Measurements from ENCODE around the gene OLIG1. TPM values are rescaled to one million over a fixed set of nuclear protein-coding genes. Genes with fewer than 3 reads are reported as not detected.

OLIG1 gene
- total RNA-seq, 1 experiment from 2014 or later = not detected

DNA sequence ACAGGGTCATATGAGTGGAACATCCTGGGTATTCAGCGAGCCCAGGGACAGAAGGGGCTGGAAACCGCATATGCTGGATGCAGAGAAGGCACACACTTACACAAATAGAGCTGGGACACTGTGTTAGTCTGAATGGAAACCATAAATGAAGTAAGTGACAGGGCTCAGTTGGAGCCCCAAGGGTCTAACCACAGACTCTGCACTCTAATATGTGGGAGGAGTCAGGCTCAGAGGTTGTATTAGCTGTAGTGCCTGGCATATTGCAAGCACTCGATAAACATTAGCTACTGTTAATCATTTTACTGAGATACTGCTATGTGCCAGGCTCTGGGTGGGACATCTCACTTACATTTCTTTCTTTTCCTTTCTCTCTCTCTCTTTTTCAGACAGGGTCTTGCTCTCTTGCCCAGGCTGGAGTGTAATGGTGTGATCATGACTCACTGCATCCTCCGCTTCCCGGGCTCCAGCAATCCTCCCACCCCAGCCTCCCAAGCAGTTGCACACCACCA lies 6.5 kb upstream of the OLIG1 start:
- H3K4me1 ChIP-seq (replicated peaks) = no peaks in the 10 kb centered on the region
- no peaks in the 10 kb centered on the region for H3K9me3 ChIP-seq (replicated peaks)
- no peak overlapping the region for H3K4me3 ChIP-seq
- no peak overlapping the region for H3K27ac ChIP-seq
- no peak for DNase-seq (ENCODE audit: low read depth in 1 of 2, low spot score in 2 of 2)
- H3K36me3 ChIP-seq = no peaks in the 10 kb centered on the region
- peaks cover 48% of the 10 kb centered on the region for H3K27me3 ChIP-seq (replicated peaks)

DNA sequence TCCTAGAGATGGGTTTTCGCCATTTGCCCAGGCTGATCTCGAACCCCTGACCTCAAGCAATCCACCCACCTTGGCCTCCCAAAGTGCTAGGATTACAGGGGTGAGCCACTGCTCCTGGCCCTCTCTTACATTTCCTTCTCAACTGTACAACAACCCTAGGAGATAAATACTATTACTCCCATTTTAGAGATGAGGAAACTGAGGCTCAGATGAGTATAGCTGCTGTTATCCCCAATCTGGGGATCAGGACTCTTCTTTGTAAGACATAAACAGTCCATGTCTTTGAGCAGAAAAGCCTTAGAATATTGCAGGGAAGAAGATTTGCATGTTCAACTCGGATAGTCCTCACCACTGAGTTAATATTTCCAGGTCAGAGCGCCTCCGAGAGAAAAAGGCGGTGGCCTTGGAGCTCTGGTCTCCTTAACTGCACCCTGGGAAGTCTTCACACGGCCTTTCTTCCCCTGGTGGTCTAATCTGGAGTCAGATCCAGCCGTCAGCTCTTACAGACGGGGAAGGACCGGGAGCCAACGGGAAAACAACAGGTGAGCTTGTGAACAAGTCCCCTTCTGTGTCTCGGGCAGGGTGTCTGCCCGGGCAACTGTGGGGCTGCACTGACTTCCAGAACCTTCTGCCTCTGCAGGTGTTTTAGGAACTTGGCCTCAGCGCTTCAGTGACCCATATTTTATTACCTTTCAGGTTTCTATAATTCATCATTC lies 5.9 kb upstream of the OLIG1 start:
- Histone ChIP-seq H3K9me3 (replicated peaks) (peaks cover 1% of the 10 kb centered on the region; the same call in 1 of the 2 replicates), H3K4me3 (no peak overlapping the region), H3K27me3 (replicated peaks) (peaks cover 52% of the 10 kb centered on the region), H3K36me3 (no peaks in the 10 kb centered on the region), H3K4me1 (replicated peaks) (no peaks in the 10 kb centered on the region), H3K27ac (no peak overlapping the region)
- DNase-seq (ENCODE audit: low read depth in 1 of 2, low spot score in 2 of 2) = no peak

DNA sequence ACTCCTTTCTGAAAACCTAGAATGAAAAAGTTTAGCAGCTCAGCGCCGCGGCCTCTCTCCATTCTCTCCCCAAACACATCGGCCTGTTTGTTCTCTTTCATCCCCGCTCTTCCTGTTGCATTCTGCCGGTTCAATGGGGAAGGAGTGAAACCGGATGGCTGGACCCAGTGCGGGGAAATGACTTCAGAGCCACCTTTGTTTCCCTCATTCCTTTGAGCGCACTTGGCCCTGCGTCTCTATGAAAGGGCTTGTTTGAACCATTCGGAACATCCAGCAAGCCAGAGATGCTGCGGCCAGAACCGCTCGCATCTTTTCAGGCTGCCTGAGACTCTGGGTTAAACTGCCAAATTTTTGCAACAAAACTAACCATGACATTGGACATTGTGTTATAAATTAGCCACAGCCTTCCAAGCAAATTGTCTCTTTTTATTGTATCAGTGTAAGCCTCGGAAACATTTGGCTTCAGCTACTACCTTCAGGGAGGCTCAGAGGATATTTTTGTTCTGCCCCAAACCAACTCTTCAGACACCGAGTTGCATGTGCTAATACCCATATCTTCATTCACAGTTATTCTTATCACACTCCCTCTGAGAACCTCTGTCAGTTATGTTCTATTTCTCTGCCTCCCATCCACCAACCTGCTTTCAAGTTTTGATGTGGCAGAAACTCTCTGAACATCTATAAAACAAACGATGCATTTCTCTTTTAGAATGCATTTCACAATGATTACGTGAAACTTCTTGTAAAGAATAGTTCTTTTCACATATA lies 5.1 kb upstream of the OLIG1 start:
- Histone ChIP-seq H3K27me3 (replicated peaks) (peaks cover 59% of the 10 kb centered on the region), H3K4me1 (replicated peaks) (peaks cover 1% of the 10 kb centered on the region), H3K36me3 (no peaks in the 10 kb centered on the region), H3K9me3 (replicated peaks) (peaks cover 6% of the 10 kb centered on the region), H3K4me3 (no peak overlapping the region), H3K27ac (no peak overlapping the region)
- no peak for DNase-seq (ENCODE audit: low read depth in 1 of 2, low spot score in 2 of 2)

DNA sequence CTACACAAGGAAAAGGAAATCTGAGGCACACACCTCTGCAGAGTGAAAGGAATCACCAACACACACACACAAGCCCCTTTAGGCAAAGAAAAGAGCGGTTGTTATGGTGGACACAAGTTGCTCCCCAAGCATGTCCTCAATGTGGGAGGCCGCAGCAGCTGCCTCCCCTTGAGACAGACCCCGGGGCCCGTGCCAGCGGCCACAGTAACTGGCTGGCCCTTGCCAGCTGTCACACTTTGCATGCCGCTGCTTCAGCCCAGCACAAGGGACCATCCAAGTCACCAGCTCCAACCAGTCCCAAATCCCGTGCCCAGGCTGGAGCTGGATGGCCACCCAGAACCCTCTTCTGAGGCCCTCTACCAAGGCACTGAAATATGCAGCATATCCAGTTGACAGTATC lies 2.9 kb upstream of the OLIG1 start:
- H3K27me3 ChIP-seq (replicated peaks) = peaks cover 72% of the 10 kb centered on the region
- no peaks in the 10 kb centered on the region for H3K36me3 ChIP-seq
- peaks cover 6% of the 10 kb centered on the region for H3K9me3 ChIP-seq (replicated peaks)
- peaks cover 10% of the 10 kb centered on the region for H3K4me1 ChIP-seq (replicated peaks)
- DNase-seq (ENCODE audit: low read depth in 1 of 2, low spot score in 2 of 2) = no peak
- no peak overlapping the region for H3K4me3 ChIP-seq
- H3K27ac ChIP-seq = no peak overlapping the region

DNA sequence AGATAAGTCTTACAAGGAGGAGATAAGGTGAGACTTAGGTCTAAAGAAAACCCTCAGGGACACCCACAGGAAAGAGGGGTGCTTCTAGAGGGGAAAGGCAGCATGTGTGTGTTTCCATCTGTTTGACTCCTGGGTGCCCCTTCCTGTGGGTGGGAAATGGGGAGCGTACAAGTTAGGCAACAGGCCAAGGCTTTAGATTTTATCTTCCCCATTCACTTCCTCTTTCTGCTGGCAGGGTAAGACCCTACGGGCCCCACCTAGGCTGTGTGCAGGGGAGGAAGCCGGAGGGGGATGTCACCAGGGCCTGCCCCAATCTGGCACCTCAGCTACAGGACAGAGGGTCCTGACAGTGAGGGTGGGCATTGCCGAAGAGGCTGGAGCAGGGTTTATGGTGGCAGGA lies 2.5 kb upstream of the OLIG1 start:
- Histone ChIP-seq H3K9me3 (replicated peaks) (peaks cover 6% of the 10 kb centered on the region), H3K4me3 (no peak overlapping the region), H3K4me1 (replicated peaks) (peaks cover 12% of the 10 kb centered on the region), H3K27me3 (replicated peaks) (peaks cover 76% of the 10 kb centered on the region), H3K27ac (no peak overlapping the region), H3K36me3 (no peaks in the 10 kb centered on the region)
- DNase-seq (ENCODE audit: low read depth in 1 of 2, low spot score in 2 of 2) = no peak

DNA sequence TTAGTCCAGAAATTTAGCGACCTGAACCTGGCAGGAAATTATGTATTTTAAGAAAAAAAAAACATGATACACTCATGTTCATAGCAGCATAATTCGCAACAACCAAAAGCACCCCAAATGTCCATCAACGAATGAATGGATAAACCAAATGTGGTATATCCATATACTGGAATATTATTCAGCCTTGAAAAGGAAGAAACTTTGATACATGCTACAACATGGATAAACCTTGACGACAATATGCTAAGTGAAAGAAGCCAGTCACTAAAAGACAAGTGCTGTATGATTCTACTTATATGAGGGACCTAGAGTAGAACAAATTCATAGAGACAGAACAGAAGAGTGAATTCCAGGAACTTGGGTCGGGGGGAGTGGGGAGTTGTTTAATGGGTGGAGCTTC lies 698 bp upstream of the OLIG1 start:
- Histone ChIP-seq H3K4me1 (replicated peaks) (peaks cover 12% of the 10 kb centered on the region), H3K9me3 (replicated peaks) (peaks cover 6% of the 10 kb centered on the region), H3K27ac (no peak overlapping the region), H3K36me3 (no peaks in the 10 kb centered on the region), H3K27me3 (replicated peaks) (peaks cover 84% of the 10 kb centered on the region), H3K4me3 (no peak overlapping the region)
- no peak for DNase-seq (ENCODE audit: low read depth in 1 of 2, low spot score in 2 of 2)

DNA sequence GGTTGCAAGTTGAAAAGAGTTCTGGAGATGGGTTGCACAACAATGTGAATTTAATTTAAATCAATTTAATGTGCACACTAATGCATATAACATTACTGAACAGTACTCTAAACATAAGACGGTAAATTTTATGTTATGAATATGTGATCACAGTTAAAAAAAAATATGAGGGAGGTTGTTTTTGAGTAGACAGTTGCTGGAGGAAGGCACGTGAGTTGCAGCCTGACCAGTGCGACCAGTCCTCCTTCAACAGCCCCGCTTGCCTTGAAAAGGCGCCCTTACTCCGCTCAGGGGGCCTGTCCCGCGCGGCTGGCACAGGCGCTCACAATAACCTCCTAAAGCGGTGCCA lies 322 bp upstream of the OLIG1 start:
- no peak overlapping the region for H3K27ac ChIP-seq
- peaks cover 6% of the 10 kb centered on the region for H3K9me3 ChIP-seq (replicated peaks)
- no peak for DNase-seq (ENCODE audit: low read depth in 1 of 2, low spot score in 2 of 2)
- no peak overlapping the region for H3K4me3 ChIP-seq
- H3K36me3 ChIP-seq = no peaks in the 10 kb centered on the region
- H3K27me3 ChIP-seq (replicated peaks) = peaks cover 82% of the 10 kb centered on the region
- H3K4me1 ChIP-seq (replicated peaks) = peaks cover 12% of the 10 kb centered on the region

DNA sequence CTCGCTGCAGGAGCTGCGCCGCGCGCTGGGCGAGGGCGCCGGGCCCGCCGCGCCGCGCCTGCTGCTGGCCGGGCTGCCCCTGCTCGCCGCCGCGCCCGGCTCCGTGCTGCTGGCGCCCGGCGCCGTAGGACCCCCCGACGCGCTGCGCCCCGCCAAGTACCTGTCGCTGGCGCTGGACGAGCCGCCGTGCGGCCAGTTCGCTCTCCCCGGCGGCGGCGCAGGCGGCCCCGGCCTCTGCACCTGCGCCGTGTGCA lies 730 bp downstream of the OLIG1 start:
- peaks cover 74% of the 10 kb centered on the region for H3K27me3 ChIP-seq (replicated peaks)
- H3K4me1 ChIP-seq (replicated peaks) = peaks cover 12% of the 10 kb centered on the region
- no peak overlapping the region for H3K4me3 ChIP-seq
- no peak for DNase-seq (ENCODE audit: low read depth in 1 of 2, low spot score in 2 of 2)
- H3K36me3 ChIP-seq = no peaks in the 10 kb centered on the region
- H3K27ac ChIP-seq = no peak overlapping the region
- H3K9me3 ChIP-seq (replicated peaks) = peaks cover 6% of the 10 kb centered on the region

DNA sequence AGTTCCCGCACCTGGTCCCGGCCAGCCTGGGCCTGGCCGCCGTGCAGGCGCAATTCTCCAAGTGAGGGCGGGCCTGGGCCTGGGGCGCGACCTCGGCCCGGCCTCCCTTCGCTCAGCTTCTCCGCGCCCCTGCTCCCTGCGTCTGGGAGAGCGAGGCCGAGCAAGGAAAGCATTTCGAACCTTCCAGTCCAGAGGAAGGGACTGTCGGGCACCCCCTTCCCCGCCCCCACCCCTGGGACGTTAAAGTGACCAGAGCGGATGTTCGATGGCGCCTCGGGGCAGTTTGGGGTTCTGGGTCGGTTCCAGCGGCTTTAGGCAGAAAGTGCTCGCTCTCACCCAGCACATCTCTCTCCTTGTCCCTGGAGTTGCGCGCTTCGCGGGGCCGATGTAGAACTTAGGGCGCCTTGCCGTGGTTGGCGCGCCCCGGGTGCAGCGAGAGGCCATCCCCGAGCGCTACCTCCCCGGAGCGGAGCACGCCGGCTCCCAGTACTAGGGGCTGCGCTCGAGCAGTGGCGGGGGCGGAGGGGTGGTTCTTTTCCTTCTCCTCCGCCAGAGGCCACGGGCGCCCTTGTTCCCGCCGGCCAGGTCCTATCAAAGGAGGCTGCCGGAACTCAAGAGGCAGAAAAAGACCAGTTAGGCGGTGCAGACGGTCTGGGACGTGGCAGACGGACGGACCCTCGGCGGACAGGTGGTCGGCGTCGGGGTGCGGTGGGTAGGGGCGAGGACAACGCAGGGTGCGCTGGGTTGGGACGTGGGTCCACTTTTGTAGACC lies 1.2 kb downstream of the OLIG1 start:
- Histone ChIP-seq H3K27ac (no peak overlapping the region), H3K4me3 (no peak overlapping the region), H3K9me3 (replicated peaks) (peaks cover 6% of the 10 kb centered on the region), H3K4me1 (replicated peaks) (peaks cover 12% of the 10 kb centered on the region), H3K36me3 (no peaks in the 10 kb centered on the region), H3K27me3 (replicated peaks) (peaks cover 69% of the 10 kb centered on the region)
- DNase-seq (ENCODE audit: low read depth in 1 of 2, low spot score in 2 of 2) = no peak

DNA sequence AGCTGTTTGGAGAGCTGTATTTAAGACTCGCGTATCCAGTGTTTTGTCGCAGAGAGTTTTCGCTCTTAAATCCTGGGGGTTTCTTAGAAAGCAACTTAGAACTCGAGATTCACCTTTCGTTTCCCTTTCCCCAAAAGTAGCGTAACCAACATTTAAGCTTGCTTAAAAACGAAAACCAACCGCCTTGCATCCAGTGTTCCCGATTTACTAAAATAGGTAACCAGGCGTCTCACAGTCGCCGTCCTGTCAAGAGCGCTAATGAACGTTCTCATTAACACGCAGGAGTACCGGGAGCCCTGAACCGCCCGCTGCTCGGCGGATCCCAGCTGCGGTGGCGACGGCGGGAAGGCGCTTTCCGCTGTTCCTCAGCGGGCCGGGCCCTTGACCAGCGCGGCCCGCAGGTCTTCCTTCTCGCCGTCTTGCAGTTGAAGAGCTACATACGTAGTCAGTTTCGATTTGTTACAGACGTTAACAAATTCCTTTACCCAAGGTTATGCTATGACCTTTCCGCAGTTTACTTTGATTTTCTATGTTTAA lies 1.9 kb downstream of the OLIG1 start:
- Histone ChIP-seq H3K4me1 (replicated peaks) (peaks cover 12% of the 10 kb centered on the region), H3K4me3 (no peak overlapping the region)

DNA sequence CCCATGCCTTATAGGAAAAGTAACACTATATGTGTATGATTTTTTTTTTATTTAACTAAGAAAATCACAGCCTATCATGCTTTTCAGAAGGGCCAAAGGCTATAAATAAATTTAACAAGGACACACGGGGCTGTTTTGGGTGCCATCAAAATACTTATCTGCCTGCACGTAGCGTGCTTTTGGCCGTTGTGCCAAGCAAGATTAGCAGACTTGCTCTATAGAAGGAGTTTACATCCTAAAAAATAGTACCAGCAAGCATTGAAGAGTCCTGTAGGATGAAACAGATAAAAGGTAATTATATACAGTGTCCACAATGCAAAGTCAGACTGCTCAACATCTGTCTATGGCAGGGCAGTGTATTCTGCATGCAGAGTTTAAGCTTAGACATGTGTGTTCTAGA lies 3.7 kb downstream of the OLIG1 start:
- Histone ChIP-seq H3K4me1 (replicated peaks) (peaks cover 12% of the 10 kb centered on the region), H3K9me3 (replicated peaks) (peaks cover 6% of the 10 kb centered on the region), H3K4me3 (no peak overlapping the region), H3K27ac (no peak overlapping the region), H3K36me3 (no peaks in the 10 kb centered on the region), H3K27me3 (replicated peaks) (peaks cover 55% of the 10 kb centered on the region)
- DNase-seq (ENCODE audit: low read depth in 1 of 2, low spot score in 2 of 2) = no peak

More for the DNA sequence above, 1.9 kb downstream of the OLIG1 start:
- peaks cover 63% of the 10 kb centered on the region for H3K27me3 ChIP-seq (replicated peaks)
- no peaks in the 10 kb centered on the region for H3K36me3 ChIP-seq
- H3K9me3 ChIP-seq (replicated peaks) = peaks cover 6% of the 10 kb centered on the region
- H3K27ac ChIP-seq = no peak overlapping the region
- DNase-seq (ENCODE audit: low read depth in 1 of 2, low spot score in 2 of 2) = no peak

DNA sequence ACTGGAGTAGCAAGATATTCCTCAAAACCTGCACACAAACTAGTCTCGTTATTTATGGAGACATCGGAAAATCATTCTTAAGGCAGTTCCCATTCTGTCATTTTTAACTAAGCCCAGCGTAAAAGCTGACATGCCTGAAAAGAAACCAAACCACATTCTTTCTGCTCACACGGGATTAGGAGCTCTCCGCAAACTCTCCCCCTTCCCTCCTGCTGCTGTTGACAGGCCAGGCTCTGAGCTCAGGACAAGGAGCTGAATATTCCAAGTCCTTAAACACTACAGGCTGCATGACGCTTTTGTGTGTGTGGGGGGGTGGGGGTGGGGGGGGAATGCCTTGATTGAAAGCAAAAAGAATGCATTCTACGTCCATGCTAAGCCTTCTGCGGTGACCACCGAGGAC lies 5.2 kb downstream of the OLIG1 start:
- Histone ChIP-seq H3K27me3 (replicated peaks) (peaks cover 40% of the 10 kb centered on the region), H3K4me3 (no peak overlapping the region), H3K9me3 (replicated peaks) (no peaks in the 10 kb centered on the region), H3K27ac (no peak overlapping the region), H3K4me1 (replicated peaks) (peaks cover 11% of the 10 kb centered on the region), H3K36me3 (no peaks in the 10 kb centered on the region)
- no peak for DNase-seq (ENCODE audit: low read depth in 1 of 2, low spot score in 2 of 2)

DNA sequence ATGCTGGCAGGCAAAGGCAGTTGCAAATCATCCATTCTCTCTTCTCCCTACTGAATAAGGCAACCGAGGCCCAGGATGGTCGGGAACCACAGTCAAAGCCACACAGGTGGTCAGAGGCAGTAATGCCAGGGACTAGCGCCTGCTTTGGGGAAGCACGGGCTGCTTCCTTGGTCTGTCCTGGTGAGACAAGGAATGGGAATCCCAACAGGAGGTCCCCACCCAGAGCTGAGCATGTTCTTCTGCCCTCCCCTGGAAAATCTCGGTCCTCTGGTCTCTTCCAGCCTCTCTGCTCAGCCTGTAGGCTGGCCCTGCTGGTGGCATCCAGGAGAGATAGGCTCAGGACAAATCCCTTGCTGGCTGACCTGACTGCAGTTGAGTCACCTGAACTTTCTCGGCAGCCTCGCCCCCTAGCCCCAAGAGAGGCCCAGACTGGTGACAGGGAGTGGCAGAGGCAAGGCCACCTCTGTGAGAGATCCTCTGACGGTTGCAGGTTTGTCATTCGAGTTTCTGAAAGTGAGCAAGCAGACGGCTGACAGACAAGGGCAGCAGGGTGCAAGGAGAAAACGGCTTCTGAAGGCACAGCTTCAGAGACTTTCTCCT lies 5.8 kb downstream of the OLIG1 start:
- H3K9me3 ChIP-seq (replicated peaks) = no peaks in the 10 kb centered on the region
- H3K36me3 ChIP-seq = no peaks in the 10 kb centered on the region
- peaks cover 36% of the 10 kb centered on the region for H3K27me3 ChIP-seq (replicated peaks)
- peaks cover 7% of the 10 kb centered on the region for H3K4me1 ChIP-seq (replicated peaks)
- no peak overlapping the region for H3K27ac ChIP-seq
- no peak overlapping the region for H3K4me3 ChIP-seq
- DNase-seq (ENCODE audit: low read depth in 1 of 2, low spot score in 2 of 2) = no peak

All from SJSA1 (cell line).